ENCODE results near the gene FETUB. TPM values are rescaled to one million over a fixed set of nuclear protein-coding genes. Genes with fewer than 3 reads are reported as not detected.

Gene FETUB
- total and polyA plus RNA-seq, 2 of the 4 experiments (the other 2 are of a cell fraction): not detected

DNA sequence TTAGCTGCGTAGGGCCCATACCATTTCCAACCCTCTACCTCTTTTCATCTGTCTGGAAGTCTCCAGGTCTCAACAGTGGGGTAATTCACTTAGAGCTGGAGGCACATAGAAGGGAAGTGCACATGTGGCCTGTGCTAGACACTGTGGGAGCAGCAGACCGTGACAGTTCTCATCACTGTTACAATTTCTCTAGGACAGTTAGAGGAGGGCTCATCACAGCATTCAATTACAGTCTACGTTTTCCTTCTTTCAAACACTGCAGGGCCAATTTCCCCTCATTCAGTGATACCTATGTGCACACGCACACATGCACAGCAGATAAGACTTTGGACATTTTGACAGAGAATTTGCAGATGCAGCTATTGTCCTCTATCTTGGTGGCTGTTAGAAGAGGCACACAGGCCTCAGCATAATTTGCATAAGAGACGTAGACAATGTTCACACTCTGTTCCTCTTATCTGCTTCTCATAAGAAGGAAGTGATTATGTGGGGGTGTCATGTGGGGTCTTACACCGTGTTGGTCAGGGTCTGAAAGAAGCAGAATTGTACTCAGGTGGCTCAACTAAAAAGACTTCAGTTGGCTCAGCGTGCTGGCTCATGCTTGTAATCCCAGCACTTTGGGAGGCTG, 13.0 kb downstream of the FETUB start:
- H4K91ac ChIP-seq (ENCODE audit: insufficient read depth, low read depth, low read length): no peak overlapping the region
- in situ Hi-C loops (cut with MboI; ENCODE audit: low sequenced_read_pairs): no loop called here
- intact Hi-C loops (cut with micrococcal nuclease): no loop called here
- peak overlapping the region; percentile 16 for H2AK9ac ChIP-seq (replicated peaks; ENCODE audit: low read depth, low read length, poor library complexity)
- peaks cover 5% of the 10 kb centered on the region for H3K27me3 ChIP-seq (ENCODE audit: control insufficient read depth, insufficient read depth, low read length)
- H3K18ac ChIP-seq (ENCODE audit: low read depth, low read length): no peak overlapping the region
- H4K20me1 ChIP-seq (ENCODE audit: insufficient read depth, low read length): no peaks in the 10 kb centered on the region
- H3K14ac ChIP-seq (replicated peaks; ENCODE audit: low read depth, low read length): no peak overlapping the region
- H3K56ac ChIP-seq (ENCODE audit: extremely low read depth, insufficient read depth, low read length): no peak overlapping the region
- no peak overlapping the region for H2AFZ ChIP-seq (replicated peaks; ENCODE audit: low read length, poor library complexity)
- H3K9ac ChIP-seq (ENCODE audit: low read depth, low read length): no peak overlapping the region
- H3K9me3 ChIP-seq (ENCODE audit: control insufficient read depth, insufficient read depth, low read length): no peaks in the 10 kb centered on the region
- BruUV-seq (replicated peaks): no TSS peak
- H2BK20ac ChIP-seq (ENCODE audit: low read depth, low read length): no peak overlapping the region
- ATAC-seq (ENCODE audit: low read depth) (no peak), DNase-seq (no peak)
- no peak overlapping the region for H3K4me3 ChIP-seq (ENCODE audit: insufficient read depth, low read depth, low read length)
- no peak overlapping the region for H3K4ac ChIP-seq (ENCODE audit: low read depth, low read length)
- no peak overlapping the region for H3K4me2 ChIP-seq (ENCODE audit: low read depth, low read length)
- H2BK5ac ChIP-seq (ENCODE audit: low read depth, low read length, poor library complexity, severe bottlenecking): no peak overlapping the region
- H3K36me3 ChIP-seq (ENCODE audit: control insufficient read depth, insufficient read depth, low read length): no peaks in the 10 kb centered on the region
- no peak overlapping the region for H3K27ac ChIP-seq (ENCODE audit: insufficient read depth, low read length)
- ChIA-PET CTCF (no interaction called here), POLR2A (ENCODE audit: unreplicated experiment) (no interaction called here)
- 100% methylated on average over 1 of the region's 7 CpGs; no CpG with 5 or more reads in 1 of the 2 experiments for WGBS, 2 experiments (ENCODE audit: extremely low coverage in 2 of 2, insufficient read length in 1 of 2)
- dilution Hi-C loops (cut with HindIII; ENCODE audit: low sequenced_read_pairs, unreplicated experiment): no loop called here
- no peak overlapping the region for H2AK5ac ChIP-seq (ENCODE audit: low read depth, low read length)
- H4K5ac ChIP-seq (ENCODE audit: low read depth, low read length): no peak overlapping the region
- H2BK15ac ChIP-seq (ENCODE audit: low read depth, low read length): no peak overlapping the region
- TF ChIP-seq RFX5 (IDR thresholded peaks at IDR 0.05; ENCODE audit: low read depth, low read length): no peak
- TF ChIP-seq MAFK (IDR thresholded peaks at IDR 0.05; ENCODE audit: low read depth, low read length): no peak
- TF ChIP-seq, protein P1, sequence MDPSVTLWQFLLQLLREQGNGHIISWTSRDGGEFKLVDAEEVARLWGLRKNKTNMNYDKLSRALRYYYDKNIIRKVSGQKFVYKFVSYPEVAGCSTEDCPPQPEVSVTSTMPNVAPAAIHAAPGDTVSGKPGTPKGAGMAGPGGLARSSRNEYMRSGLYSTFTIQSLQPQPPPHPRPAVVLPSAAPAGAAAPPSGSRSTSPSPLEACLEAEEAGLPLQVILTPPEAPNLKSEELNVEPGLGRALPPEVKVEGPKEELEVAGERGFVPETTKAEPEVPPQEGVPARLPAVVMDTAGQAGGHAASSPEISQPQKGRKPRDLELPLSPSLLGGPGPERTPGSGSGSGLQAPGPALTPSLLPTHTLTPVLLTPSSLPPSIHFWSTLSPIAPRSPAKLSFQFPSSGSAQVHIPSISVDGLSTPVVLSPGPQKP (IDR thresholded peaks at IDR 0.05; ENCODE audit: borderline replicate concordance, low read depth, low read length): no peak
- TF ChIP-seq, protein P2, sequence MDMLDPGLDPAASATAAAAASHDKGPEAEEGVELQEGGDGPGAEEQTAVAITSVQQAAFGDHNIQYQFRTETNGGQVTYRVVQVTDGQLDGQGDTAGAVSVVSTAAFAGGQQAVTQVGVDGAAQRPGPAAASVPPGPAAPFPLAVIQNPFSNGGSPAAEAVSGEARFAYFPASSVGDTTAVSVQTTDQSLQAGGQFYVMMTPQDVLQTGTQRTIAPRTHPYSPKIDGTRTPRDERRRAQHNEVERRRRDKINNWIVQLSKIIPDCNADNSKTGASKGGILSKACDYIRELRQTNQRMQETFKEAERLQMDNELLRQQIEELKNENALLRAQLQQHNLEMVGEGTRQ (IDR thresholded peaks at IDR 0.05; ENCODE audit: low read depth, low read length): no peak
- TF ChIP-seq RCOR1 (IDR thresholded peaks at IDR 0.05; ENCODE audit: insufficient replicate concordance, low read length): no peak
- TF ChIP-seq CHD1 (IDR thresholded peaks at IDR 0.05; ENCODE audit: low read depth, low read length): no peak
- TF ChIP-seq CEBPB (IDR thresholded peaks at IDR 0.05; ENCODE audit: low read depth, low read length): no peak
- TF ChIP-seq, protein P3, sequence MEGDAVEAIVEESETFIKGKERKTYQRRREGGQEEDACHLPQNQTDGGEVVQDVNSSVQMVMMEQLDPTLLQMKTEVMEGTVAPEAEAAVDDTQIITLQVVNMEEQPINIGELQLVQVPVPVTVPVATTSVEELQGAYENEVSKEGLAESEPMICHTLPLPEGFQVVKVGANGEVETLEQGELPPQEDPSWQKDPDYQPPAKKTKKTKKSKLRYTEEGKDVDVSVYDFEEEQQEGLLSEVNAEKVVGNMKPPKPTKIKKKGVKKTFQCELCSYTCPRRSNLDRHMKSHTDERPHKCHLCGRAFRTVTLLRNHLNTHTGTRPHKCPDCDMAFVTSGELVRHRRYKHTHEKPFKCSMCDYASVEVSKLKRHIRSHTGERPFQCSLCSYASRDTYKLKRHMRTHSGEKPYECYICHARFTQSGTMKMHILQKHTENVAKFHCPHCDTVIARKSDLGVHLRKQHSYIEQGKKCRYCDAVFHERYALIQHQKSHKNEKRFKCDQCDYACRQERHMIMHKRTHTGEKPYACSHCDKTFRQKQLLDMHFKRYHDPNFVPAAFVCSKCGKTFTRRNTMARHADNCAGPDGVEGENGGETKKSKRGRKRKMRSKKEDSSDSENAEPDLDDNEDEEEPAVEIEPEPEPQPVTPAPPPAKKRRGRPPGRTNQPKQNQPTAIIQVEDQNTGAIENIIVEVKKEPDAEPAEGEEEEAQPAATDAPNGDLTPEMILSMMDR (conservative IDR thresholded peaks at IDR 0.05; ENCODE audit: low read depth, low read length): no peak
- TF ChIP-seq MXI1 (IDR thresholded peaks at IDR 0.05; ENCODE audit: borderline replicate concordance, low read depth, low read length): no peak
- TF ChIP-seq NFE2L2 (IDR thresholded peaks at IDR 0.05; ENCODE audit: low read depth, low read length): no peak
- no peak overlapping the region for H2BK120ac ChIP-seq (ENCODE audit: low read depth, low read length)
- no peak overlapping the region for H4K8ac ChIP-seq (ENCODE audit: low read depth in 2 of 2, low read length in 2 of 2)
- H3K4me1 ChIP-seq (ENCODE audit: control insufficient read depth, insufficient read depth, low read length): no peaks in the 10 kb centered on the region
- H3K9me1 ChIP-seq (ENCODE audit: insufficient read depth, low read length): no peaks in the 10 kb centered on the region
- no peaks in the 10 kb centered on the region for H3K79me1 ChIP-seq (ENCODE audit: low read depth in 1 of 2, low read length in 2 of 2)
- H3K23ac ChIP-seq (ENCODE audit: low read depth, low read length): no peak overlapping the region

All from IMR-90 (cell line).